ENCODE results near the gene KLKB1.

DNA sequence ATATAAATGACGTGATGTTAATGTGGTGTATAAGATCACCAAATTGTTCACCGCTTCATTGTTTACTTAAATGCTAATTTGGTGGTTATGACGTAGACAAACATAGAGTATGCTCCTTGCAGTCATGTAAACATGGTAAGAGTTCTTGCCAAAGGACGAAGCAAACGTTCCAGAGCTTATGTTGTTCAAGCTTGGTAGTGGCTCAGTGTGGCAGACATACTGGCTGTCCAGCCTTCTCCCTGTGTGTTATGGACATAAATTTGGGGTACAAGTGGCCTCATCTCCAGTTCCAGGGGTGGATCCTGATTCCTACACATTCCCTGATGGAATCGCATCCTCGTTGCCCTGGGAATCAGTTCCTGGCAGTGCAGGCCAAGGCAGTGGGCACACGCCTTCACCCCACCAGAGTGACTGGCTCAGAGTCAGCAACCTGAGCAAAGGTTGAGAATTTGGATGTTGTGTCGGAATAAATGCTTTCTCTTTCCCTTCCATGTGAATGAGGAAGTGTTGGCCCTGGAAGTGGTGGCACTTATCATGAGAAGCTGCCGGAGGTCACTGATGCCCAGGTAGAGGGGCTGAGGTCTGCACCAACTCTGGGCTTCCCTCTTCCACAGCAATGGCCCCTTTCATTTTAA is 64.1 kb downstream of the KLKB1 start:
- TF ChIP-seq, protein P1, sequence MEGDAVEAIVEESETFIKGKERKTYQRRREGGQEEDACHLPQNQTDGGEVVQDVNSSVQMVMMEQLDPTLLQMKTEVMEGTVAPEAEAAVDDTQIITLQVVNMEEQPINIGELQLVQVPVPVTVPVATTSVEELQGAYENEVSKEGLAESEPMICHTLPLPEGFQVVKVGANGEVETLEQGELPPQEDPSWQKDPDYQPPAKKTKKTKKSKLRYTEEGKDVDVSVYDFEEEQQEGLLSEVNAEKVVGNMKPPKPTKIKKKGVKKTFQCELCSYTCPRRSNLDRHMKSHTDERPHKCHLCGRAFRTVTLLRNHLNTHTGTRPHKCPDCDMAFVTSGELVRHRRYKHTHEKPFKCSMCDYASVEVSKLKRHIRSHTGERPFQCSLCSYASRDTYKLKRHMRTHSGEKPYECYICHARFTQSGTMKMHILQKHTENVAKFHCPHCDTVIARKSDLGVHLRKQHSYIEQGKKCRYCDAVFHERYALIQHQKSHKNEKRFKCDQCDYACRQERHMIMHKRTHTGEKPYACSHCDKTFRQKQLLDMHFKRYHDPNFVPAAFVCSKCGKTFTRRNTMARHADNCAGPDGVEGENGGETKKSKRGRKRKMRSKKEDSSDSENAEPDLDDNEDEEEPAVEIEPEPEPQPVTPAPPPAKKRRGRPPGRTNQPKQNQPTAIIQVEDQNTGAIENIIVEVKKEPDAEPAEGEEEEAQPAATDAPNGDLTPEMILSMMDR (conservative IDR thresholded peaks at IDR 0.05): no peak
- TF ChIP-seq ZFX (IDR thresholded peaks at IDR 0.05): no peak

Data from C4-2B (cell line).